Activated naive CD4-positive, alpha-beta T cell treated with Interleukin-2 at 50 U/mL for 16 hours (primary cell): ENCODE measurements around the gene PABPN1L.

Source experiments
- DNase-seq: peaks from one replicate; pipeline ENCODE4 v3.0.0-alpha.2; 2020

Gene PABPN1L

GRCh38 chr16:88844419-88845036 is 21.9 kb downstream of the PABPN1L start:
- DNase-seq = no peak

GRCh38 chr16:88843256-88843655 is 23.2 kb downstream of the PABPN1L start:
- no peak for DNase-seq

- no peak for DNase-seq
Measured at GRCh38 chr16:88842806-88843205, 23.7 kb downstream of the PABPN1L start.

- DNase-seq = no peak
Measured at GRCh38 chr16:88842308-88842756, 24.1 kb downstream of the PABPN1L start.

GRCh38 chr16:88841521-88842307 is 24.7 kb downstream of the PABPN1L start:
- DNase-seq = no peak

GRCh38 chr16:88840600-88841215 is 25.8 kb downstream of the PABPN1L start:
- no peak for DNase-seq

- no peak for DNase-seq
Measured at GRCh38 chr16:88839745-88840599, 26.5 kb downstream of the PABPN1L start.

GRCh38 chr16:88839026-88839529 is 27.4 kb downstream of the PABPN1L start:
- no peak for DNase-seq

- no peak for DNase-seq
Measured at GRCh38 chr16:88838566-88838965, 27.9 kb downstream of the PABPN1L start.

- no peak for DNase-seq
Measured at GRCh38 chr16:88837806-88838205, 28.7 kb downstream of the PABPN1L start.

- no peak for DNase-seq
Measured at GRCh38 chr16:88836791-88837190, 29.7 kb downstream of the PABPN1L start.

GRCh38 chr16:88835818-88836217 is 30.6 kb downstream of the PABPN1L start:
- no peak for DNase-seq

GRCh38 chr16:88835383-88835782 is 31.1 kb downstream of the PABPN1L start:
- DNase-seq = no peak

GRCh38 chr16:88834670-88835069 is 31.8 kb downstream of the PABPN1L start:
- no peak for DNase-seq

- no peak for DNase-seq
Measured at GRCh38 chr16:88833086-88833485, 33.4 kb downstream of the PABPN1L start.

GRCh38 chr16:88831838-88832237 is 34.6 kb downstream of the PABPN1L start:
- DNase-seq = no peak

- no peak for DNase-seq
Measured at GRCh38 chr16:88830783-88831182, 35.7 kb downstream of the PABPN1L start.

GRCh38 chr16:88830258-88830657 is 36.2 kb downstream of the PABPN1L start:
- no peak for DNase-seq

GRCh38 chr16:88828711-88829110 is 37.7 kb downstream of the PABPN1L start:
- DNase-seq = no peak

GRCh38 chr16:88827727-88828126 is 38.7 kb downstream of the PABPN1L start:
- no peak for DNase-seq

- no peak for DNase-seq
Measured at GRCh38 chr16:88826070-88826840, 40.2 kb downstream of the PABPN1L start.

GRCh38 chr16:88825146-88825545 is 41.3 kb downstream of the PABPN1L start:
- no peak for DNase-seq
